ENCODE data around the gene PSME3IP1.

Gene PSME3IP1

GRCh38 chr16:57166951-57167350 is 18.9 kb downstream of the PSME3IP1 start:
- peak; percentile 72 for DNase-seq

GRCh38 chr16:57166451-57166850 is 19.4 kb downstream of the PSME3IP1 start:
- DNase-seq, result no peak

- peak; percentile 67 for DNase-seq
Observed at GRCh38 chr16:57165938-57166337, 19.9 kb downstream of the PSME3IP1 start.

GRCh38 chr16:57165483-57165882 is 20.4 kb downstream of the PSME3IP1 start:
- no peak for DNase-seq

GRCh38 chr16:57163842-57164241 is 22.0 kb downstream of the PSME3IP1 start:
- no peak for DNase-seq

GRCh38 chr16:57159447-57159846 is 26.4 kb downstream of the PSME3IP1 start:
- no peak for DNase-seq

GRCh38 chr16:57157533-57157932 is 28.3 kb downstream of the PSME3IP1 start:
- DNase-seq, result no peak

- no peak for DNase-seq
Observed at GRCh38 chr16:57156351-57156703, 29.5 kb downstream of the PSME3IP1 start.

- no peak for DNase-seq
Observed at GRCh38 chr16:57155702-57156350, 30.0 kb downstream of the PSME3IP1 start.

- no peak for DNase-seq
Observed at GRCh38 chr16:57153841-57154240, 32.0 kb downstream of the PSME3IP1 start.

GRCh38 chr16:57152096-57153093 is 33.4 kb downstream of the PSME3IP1 start:
- peak; percentile 82 for DNase-seq

GRCh38 chr16:57151369-57151768 is 34.5 kb downstream of the PSME3IP1 start:
- no peak for DNase-seq

- no peak for DNase-seq
Observed at GRCh38 chr16:57150682-57151330, 35.0 kb downstream of the PSME3IP1 start.

- DNase-seq, result no peak
Observed at GRCh38 chr16:57149391-57149790, 36.4 kb downstream of the PSME3IP1 start.

- DNase-seq, result no peak
Observed at GRCh38 chr16:57148481-57148880, 37.4 kb downstream of the PSME3IP1 start.

- no peak for DNase-seq
Observed at GRCh38 chr16:57147381-57148221, 38.2 kb downstream of the PSME3IP1 start.

- no peak for DNase-seq
Observed at GRCh38 chr16:57146735-57147134, 39.1 kb downstream of the PSME3IP1 start.

- no peak for DNase-seq
Observed at GRCh38 chr16:57146040-57146647, 39.7 kb downstream of the PSME3IP1 start.

GRCh38 chr16:57145046-57146021 is 40.5 kb downstream of the PSME3IP1 start:
- DNase-seq, result no peak

GRCh38 chr16:57144027-57144426 is 41.8 kb downstream of the PSME3IP1 start:
- DNase-seq, result no peak

All from DMS79 treated with DMSO at 0.1 percent for 48 hours (cell line).